ENCODE results near the gene FOXC1.

Gene FOXC1

DNA sequence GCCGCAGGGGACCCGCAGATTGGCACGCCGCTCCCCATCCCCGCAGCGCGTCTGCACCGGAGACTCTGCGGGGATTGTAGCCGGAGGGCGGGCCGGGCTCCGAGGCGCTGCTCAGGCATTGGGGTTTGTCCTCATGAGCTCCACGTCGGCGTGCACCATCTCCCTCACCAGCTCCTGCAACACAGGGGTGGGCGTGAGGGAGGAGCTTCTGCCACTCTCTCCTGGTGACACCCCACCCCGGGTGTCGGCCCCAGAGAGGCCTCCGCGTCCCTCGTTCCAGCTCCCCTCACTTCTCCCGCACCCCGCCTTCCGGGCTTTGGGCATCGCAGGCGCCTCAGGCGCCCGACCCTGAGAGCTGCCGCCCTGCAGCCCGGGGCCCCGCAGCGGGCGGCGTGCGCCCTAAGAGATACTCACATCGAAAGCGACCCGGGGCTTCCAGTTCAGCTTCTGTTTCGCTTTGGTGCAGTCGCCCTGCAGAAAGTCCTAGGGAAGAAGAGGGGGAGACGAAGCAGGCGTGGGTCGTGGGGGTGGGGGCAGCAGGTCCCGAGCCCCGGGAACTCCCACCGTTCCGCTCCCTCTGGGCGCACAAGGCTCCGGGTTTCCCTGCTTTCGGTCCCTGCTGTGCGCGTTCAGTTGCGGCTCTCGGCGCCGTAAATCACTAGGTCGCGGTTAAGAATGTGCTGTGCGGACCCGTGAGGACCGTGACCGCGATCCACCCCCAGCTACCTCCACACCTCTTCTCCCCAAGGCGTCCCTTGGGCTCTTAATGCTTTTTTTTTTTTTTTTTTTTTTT, 14.5 kb downstream of the FOXC1 start:
- DNase-seq (ENCODE audit: low read depth): no peak
- no peak overlapping the region for H3K4me3 ChIP-seq (ENCODE audit: low read depth, low read length)
- TF ChIP-seq, protein P1, sequence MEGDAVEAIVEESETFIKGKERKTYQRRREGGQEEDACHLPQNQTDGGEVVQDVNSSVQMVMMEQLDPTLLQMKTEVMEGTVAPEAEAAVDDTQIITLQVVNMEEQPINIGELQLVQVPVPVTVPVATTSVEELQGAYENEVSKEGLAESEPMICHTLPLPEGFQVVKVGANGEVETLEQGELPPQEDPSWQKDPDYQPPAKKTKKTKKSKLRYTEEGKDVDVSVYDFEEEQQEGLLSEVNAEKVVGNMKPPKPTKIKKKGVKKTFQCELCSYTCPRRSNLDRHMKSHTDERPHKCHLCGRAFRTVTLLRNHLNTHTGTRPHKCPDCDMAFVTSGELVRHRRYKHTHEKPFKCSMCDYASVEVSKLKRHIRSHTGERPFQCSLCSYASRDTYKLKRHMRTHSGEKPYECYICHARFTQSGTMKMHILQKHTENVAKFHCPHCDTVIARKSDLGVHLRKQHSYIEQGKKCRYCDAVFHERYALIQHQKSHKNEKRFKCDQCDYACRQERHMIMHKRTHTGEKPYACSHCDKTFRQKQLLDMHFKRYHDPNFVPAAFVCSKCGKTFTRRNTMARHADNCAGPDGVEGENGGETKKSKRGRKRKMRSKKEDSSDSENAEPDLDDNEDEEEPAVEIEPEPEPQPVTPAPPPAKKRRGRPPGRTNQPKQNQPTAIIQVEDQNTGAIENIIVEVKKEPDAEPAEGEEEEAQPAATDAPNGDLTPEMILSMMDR (IDR thresholded peaks at IDR 0.05; ENCODE audit: control insufficient read depth, extremely low read depth, insufficient read depth): no peak

DNA sequence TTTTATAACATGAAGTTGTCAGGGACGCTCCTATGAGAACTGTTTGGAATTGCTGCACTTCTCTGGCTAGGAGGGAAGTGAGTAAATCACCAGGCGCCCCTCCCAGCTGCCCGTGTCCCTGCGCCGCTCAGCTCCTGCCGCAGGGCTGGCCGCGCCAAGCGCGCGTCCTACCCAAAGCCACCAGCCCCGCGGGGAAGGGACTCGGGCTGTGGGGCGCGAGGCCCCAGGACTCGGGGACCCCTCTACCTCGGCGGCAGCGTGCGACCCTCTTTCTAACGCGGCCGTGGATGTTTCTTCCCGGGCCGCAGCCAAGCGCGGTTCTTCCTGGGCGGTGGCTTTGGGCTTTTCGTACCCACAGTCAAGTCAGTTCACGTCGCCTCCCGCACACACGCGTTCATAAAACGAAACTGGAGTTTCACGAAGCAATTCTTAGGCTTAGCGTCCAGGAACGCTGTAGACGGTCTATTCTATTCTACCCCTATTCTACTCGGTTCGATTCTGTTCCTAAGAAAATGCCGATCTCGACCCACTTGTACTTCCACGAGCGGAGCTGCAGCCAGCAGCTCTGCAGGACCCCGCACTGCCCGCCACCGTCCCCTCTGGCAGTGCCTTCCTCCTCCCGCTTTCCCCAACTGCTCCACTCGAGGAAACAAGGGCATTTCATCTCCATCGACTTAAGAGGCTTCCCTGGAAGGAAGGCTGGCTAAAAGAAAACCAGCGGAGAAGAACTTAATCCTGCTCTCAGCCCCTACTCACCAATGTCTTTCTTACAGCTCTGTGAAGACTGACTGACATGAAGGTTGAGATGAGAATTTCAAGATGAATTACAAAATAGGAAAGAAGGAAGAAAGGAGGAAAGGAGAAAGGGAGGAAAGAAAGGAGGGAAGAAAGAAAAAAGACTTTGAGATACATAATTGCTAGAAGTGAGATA, 15.4 kb downstream of the FOXC1 start:
- TF ChIP-seq, protein P1 (IDR thresholded peaks at IDR 0.05; ENCODE audit: control insufficient read depth, extremely low read depth, insufficient read depth): no peak
- no peak for DNase-seq (ENCODE audit: low read depth)
- H3K4me3 ChIP-seq (ENCODE audit: low read depth, low read length): no peak overlapping the region

DNA sequence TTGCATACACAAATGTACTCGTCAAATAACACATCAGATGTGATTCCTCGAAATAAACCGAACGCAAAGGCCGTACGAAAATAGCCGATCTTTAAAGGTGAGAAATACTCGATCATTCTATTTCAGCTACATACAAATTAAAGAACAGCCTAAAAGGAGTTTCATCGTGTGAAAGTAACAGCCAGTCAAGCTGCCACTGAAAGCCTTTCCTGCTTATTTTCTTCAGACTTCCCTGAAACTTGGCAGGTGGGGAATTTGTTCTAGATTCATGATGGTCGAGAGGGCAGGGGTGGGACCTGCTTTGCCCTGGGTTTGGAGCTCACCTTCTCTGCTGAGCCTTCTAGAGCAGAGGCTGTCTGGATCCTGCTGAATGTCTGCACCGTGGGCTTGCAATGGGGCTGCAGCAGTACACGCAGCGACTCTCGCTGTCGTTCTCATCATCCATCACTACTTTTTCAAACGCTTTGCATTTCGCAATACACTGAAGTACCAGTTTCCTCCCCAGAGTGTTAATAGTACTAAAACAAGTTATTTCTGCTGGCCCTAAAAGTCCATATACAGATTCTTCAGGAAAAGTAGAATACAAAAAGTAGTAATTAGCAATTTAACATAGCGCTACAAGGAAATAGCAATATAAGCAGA, 16.2 kb downstream of the FOXC1 start:
- TF ChIP-seq, protein P1 (IDR thresholded peaks at IDR 0.05; ENCODE audit: control insufficient read depth, extremely low read depth, insufficient read depth): no peak
- no peak overlapping the region for H3K4me3 ChIP-seq (ENCODE audit: low read depth, low read length)
- no peak for DNase-seq (ENCODE audit: low read depth)

DNA sequence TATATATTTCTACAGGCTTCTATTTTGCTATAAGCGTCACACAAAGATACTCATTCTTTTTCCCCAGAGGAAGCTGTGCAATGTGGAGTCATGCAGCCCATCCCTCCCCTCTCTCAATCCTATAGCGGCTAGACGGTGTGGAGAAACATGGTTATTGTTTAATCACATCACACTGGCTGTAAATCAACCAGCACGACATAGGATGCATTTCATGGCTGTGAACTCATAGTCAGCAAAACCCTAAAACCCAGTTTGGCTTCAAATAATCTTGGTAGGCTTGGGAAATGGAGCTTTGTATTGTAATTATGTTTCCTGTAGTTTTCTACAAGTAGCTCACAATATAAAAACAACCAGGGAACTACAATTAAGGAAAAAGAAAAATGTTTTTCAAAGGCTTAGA, 16.8 kb downstream of the FOXC1 start:
- DNase-seq (ENCODE audit: low read depth): no peak
- H3K4me3 ChIP-seq (ENCODE audit: low read depth, low read length): no peak overlapping the region
- TF ChIP-seq, protein P1 (IDR thresholded peaks at IDR 0.05; ENCODE audit: control insufficient read depth, extremely low read depth, insufficient read depth): no peak

DNA sequence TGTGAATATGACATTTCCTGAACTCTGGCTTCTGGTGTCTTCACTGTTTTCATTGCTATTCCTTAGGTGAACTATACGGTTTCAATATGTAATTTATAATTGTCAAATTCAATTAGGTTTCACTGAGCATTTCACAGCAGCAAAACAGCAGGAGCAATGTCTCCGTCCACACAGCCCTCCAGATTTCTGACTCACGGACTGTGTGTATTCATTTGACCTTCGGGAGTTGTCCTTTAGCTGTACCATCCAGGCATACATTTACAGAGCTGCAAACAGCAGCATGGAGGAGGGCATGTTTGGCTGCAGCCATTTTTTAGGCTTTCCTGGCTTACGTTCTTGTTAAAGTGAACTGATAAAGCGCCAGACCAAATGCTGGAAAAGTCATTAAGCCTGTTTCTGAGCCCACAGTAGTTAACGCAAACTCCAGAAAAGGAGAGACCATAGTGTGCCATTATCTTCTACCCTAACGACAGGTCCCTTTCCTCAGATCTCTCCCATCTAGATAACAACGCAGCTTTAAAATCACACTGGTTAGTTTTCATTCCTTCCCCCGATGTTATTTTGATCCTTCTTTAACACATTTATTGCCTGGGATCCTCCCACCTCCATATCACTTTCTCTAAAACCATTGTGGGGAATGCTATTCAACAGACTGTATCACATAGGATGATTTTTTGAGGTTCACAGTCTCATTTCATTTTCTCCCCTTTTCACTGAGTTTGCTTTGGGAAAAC, 18.3 kb downstream of the FOXC1 start:
- no peak for DNase-seq (ENCODE audit: low read depth)
- TF ChIP-seq, protein P1 (IDR thresholded peaks at IDR 0.05; ENCODE audit: control insufficient read depth, extremely low read depth, insufficient read depth): no peak
- no peak overlapping the region for H3K4me3 ChIP-seq (ENCODE audit: low read depth, low read length)

DNA sequence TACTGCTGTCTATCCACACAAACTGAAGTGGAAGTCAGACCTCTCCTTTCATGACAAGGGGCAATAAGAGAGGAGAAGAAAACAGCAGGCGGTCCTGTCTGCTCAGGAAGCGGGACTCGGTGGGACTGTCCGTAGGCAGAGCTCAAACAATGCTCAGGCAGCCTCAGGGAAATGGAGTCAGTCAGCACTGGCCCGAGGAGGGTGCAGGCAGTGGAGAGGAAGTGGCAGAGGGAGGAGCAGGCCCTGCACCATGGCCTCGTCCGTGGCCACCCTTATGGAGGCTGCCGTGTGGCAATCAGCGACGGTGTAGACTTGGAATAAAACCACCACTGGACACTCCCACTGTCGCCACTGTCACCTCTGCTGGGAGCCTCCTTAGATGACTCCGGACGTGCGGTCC, 19.6 kb downstream of the FOXC1 start:
- H3K4me3 ChIP-seq (ENCODE audit: low read depth, low read length): no peak overlapping the region
- DNase-seq (ENCODE audit: low read depth): no peak
- TF ChIP-seq, protein P1 (IDR thresholded peaks at IDR 0.05; ENCODE audit: control insufficient read depth, extremely low read depth, insufficient read depth): no peak

All from LNCaP clone FGC (cell line).